Uterus (tissue), 4 donors: ENCODE measurements around the gene IL15RA. TPM values are rescaled to one million over a fixed set of nuclear protein-coding genes. Genes with fewer than 3 reads are reported as not detected.
A peak's percentile ranks its signal among the peaks of the same experiment; 100 is the strongest.

Source experiments
- DNase-seq, 2 donors: peaks; one replicate each; pipeline ENCODE4 v3.0.0-alpha.2; 2019 to 2020
- H3K27ac ChIP-seq, 2 donors: fragments of 200-600 bp; sonication (generic); 1 replicate in 1 of 2; 2 replicates in 1 of 2; pipeline ENCODE4 v1.5.1; 2016 to 2018
- H3K27me3 ChIP-seq, 2 donors: fragments of 200-600 bp; sonication (generic); one replicate each; pipeline ENCODE4 v1.5.1; 2018 to 2019; ENCODE audit warnings: control low read depth in 1 of 2
- H3K36me3 ChIP-seq, 2 donors: fragments of 200-600 bp; sonication (generic); one replicate each; pipeline ENCODE4 v1.5.1; 2019; ENCODE audit warnings: control low read depth in 1 of 2
- H3K4me1 ChIP-seq, 2 donors: fragments of 200-600 bp; sonication (generic); one replicate each; pipeline ENCODE4 v1.5.1; 2018 to 2019; ENCODE audit warnings: control low read depth in 1 of 2
- H3K4me3 ChIP-seq, 2 donors: fragments of 200-600 bp; sonication (generic); 1 replicate in 1 of 2; 2 replicates in 1 of 2; pipeline ENCODE4 v1.5.1; 2018 to 2019; ENCODE audit warnings: mild to moderate bottlenecking in 1 of 2
- H3K9me3 ChIP-seq, 2 donors: fragments of 200-600 bp; sonication (generic); one replicate each; pipeline ENCODE4 v1.5.1; 2019; ENCODE audit warnings: control low read depth in 1 of 2
- POLR2A ChIP-seq, 2 donors: fragments of 450-650 bp; IDR thresholded peaks; one replicate each; pipeline ENCODE4 v1.6.1; 2016; ENCODE audit warnings: antibody characterized with exemption in 2 of 2, mild to moderate bottlenecking in 1 of 2, moderate library complexity in 1 of 2
- intact Hi-C: fragments of 100-400 bp; cut with DNase I; formaldehyde crosslinking; loops from one replicate; pipeline ENCODE4 v1.15.1; 2023; ENCODE audit warnings: low total_unique reads
- total RNA-seq, 4 donors: library from RNA; depleted of rRNA in 3 of 4; stranded (reverse); fragments of >200 nt in 3 of 4; gene quantifications; one replicate each; pipeline versions ENCODE4 v1.1.0 to v1.2.4, GENCODE V29; 2014 to 2023
- TF ChIP-seq, protein P1 (sequence below), 4 experiments: fragments of 200-600 bp in 2 of 4; fragments of 450-650 bp in 2 of 4; sonication (generic) in 2 of 4; IDR thresholded peaks; one replicate each; pipeline ENCODE4 v1.5.1; 2016 to 2019; ENCODE audit warnings: antibody characterized with exemption in 4 of 4, mild to moderate bottlenecking in 2 of 4, moderate library complexity in 1 of 4
- donor health status: DM: yes; HTN: yes; CAD: no.

IL15RA gene
- total RNA-seq, 4 donors from 2014 or later: 1.6 to 42.5 (median 31.9) TPM

DNA sequence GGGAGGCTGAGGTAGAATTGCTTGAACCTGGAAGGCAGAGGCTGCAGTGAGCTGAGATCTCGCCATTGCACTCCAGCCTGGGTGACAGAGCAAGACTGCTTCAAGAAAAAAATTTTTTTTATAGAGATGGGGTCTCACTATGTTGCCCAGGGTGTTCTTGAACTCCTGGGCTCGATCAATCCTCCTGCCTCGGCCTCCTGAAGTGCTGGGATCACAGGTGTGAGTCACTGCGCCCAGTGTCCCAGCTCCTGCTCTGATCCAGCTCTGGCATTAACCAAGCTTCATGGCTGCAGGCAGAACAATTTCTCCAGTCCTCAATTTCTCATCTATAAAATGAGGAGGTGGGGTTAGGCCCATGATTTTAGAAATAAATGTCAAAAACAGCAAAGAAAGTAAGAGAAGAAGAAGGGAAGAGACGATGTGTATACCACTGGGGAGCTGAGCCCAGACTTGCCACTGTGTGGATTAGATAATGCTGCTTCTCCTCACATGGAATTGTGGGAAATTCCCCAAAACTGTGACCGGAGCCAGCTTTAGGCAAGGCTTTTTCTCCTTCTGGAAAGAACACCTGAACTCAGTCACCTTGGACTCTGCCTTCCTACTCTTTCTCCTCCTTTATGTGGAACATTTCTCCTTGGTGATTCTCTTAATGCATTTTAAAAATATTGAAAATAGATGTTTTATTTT, 25.5 kb downstream of the IL15RA start:
- no peaks in the 10 kb centered on the region for H3K36me3 ChIP-seq
- H3K27me3 ChIP-seq: no peaks in the 10 kb centered on the region
- no peak overlapping the region for H3K4me3 ChIP-seq
- DNase-seq: peak in 1 of 2 donors; percentile 12
- TF ChIP-seq POLR2A (IDR thresholded peaks at IDR 0.05): no peak
- TF ChIP-seq, protein P1, sequence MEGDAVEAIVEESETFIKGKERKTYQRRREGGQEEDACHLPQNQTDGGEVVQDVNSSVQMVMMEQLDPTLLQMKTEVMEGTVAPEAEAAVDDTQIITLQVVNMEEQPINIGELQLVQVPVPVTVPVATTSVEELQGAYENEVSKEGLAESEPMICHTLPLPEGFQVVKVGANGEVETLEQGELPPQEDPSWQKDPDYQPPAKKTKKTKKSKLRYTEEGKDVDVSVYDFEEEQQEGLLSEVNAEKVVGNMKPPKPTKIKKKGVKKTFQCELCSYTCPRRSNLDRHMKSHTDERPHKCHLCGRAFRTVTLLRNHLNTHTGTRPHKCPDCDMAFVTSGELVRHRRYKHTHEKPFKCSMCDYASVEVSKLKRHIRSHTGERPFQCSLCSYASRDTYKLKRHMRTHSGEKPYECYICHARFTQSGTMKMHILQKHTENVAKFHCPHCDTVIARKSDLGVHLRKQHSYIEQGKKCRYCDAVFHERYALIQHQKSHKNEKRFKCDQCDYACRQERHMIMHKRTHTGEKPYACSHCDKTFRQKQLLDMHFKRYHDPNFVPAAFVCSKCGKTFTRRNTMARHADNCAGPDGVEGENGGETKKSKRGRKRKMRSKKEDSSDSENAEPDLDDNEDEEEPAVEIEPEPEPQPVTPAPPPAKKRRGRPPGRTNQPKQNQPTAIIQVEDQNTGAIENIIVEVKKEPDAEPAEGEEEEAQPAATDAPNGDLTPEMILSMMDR (IDR thresholded peaks at IDR 0.05): no peak
- H3K27ac ChIP-seq: peak overlapping the region; percentile 38 to 56
- intact Hi-C loops: no loop called here
- no peaks in the 10 kb centered on the region for H3K9me3 ChIP-seq
- H3K4me1 ChIP-seq: no peaks in the 10 kb centered on the region

- Histone ChIP-seq H3K4me1 (no peaks in the 10 kb centered on the region), H3K27me3 (no peaks in the 10 kb centered on the region), H3K36me3 (no peaks in the 10 kb centered on the region), H3K4me3 (no peak overlapping the region), H3K27ac (peak overlapping the region; percentile 38 to 56), H3K9me3 (no peaks in the 10 kb centered on the region)
- DNase-seq: peak; percentile 63 to 68
- intact Hi-C loops: no loop called here
- no peak for TF ChIP-seq POLR2A (IDR thresholded peaks at IDR 0.05)
These were observed 26.1 kb downstream of the IL15RA start for GRCh38 chr10:5951167-5951711.

DNA sequence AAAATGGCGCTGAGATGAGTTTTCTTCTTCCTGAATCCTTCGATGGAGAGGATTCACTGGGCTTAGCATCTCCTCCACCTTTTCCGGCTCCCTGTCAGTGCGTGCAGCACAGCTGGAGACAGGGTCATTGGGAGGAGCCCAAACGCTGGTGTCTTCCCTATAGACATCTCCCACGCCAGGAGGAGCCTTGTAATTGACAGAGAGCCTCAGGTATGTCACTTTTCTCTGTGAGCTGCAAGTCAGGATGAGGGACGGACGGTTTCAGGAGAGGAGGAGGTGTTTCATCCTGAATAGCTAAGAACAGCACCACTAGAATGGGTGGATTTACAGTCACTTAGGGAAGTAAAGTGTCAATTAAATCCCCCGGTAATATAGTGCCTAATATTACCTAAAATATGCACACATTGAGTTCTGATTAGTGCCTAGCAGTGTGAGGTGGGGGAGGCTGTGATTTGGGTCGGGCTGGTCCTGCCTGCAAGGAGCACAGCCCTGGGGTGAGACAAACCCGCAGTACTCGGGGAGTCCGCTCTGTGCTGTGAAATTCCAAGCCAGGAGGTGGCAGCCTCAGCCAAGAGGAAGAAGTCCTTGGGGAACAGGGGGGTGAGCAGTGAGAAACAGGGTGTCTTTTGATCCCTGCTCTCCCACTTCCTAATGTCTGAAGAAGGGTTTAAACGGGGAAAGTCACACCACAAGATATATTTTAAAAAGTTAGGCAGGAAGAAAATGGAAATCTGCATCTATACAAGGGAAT, 28.2 kb downstream of the IL15RA start:
- intact Hi-C loops: no loop called here
- H3K27me3 ChIP-seq: no peaks in the 10 kb centered on the region
- peak overlapping the region; percentile 1 to 39 for H3K27ac ChIP-seq
- H3K9me3 ChIP-seq: no peaks in the 10 kb centered on the region
- no peak for TF ChIP-seq POLR2A (IDR thresholded peaks at IDR 0.05)
- TF ChIP-seq, protein P1 (IDR thresholded peaks at IDR 0.05): peak; percentile 45 to 73 (median 63)
- H3K4me3 ChIP-seq: no peak overlapping the region
- DNase-seq: peak; percentile 75 to 79
- H3K4me1 ChIP-seq: peaks cover 6 to 9% of the 10 kb centered on the region in 2 donors
- H3K36me3 ChIP-seq: no peaks in the 10 kb centered on the region

DNA sequence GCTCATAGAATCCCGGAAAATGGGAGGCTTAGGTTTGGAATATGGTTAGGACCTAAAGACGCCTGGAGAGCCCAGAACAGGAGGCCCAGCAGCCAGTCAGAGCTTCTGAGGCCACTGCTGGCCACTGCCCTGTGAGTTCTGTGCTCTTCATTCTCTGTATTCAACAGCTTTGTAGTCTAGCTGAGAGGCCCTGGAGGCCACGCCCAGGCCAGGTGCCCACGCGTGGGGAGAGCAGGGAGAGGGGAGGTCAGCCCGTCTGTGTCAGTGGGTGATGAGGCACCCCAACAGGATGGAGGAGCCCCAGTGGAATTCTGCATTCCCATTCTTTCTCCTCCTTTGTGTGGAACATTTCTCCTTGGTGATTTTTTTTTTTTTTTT, 29.1 kb downstream of the IL15RA start:
- no peaks in the 10 kb centered on the region for H3K27me3 ChIP-seq
- intact Hi-C loops: no loop called here
- no peak for DNase-seq
- no peaks in the 10 kb centered on the region for H3K9me3 ChIP-seq
- peaks cover 6 to 19% of the 10 kb centered on the region in 2 donors for H3K4me1 ChIP-seq
- no peaks in the 10 kb centered on the region for H3K36me3 ChIP-seq
- peak overlapping the region in 1 of 2 donors; percentile 22 for H3K27ac ChIP-seq
- H3K4me3 ChIP-seq: no peak overlapping the region
- no peak for TF ChIP-seq POLR2A (IDR thresholded peaks at IDR 0.05)
- TF ChIP-seq, protein P1 (IDR thresholded peaks at IDR 0.05): no peak

DNA sequence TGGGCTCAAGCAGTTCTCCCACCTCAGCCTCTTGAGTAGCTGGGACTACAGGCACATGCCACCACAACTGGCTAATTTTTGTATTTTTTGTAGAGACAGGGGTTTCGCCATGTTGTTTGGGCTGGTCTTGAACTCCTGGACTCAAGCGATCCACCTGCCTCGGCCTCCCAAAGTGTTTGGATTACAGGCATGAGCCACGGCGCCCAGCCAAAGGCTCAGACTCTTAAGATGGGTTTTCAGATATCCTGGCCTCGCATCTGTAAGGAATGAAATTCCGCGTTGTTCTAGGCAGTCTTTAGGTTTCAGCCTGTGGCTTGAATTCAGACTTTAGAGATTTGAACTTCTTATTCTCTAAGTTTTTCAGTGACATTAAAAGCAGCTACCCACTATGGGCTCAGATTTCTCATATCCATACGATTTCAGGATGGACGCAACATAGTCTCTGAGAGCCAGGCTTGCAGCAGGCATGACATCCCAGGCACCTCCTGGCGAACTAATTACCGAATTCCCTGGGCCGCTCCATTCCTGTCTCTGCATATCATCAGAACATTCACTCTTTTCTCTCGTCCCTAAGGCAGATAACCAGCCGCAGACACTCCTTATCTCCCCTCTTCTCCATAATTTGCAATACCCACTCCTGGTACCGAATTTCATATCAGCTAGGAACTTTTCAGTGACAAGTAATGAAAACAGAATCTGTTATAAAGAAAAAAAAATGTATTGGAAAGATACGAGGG, 29.7 kb downstream of the IL15RA start:
- intact Hi-C loops: no loop called here
- Histone ChIP-seq H3K27ac (peak overlapping the region in 1 of 2 donors; percentile 98), H3K4me3 (no peak overlapping the region), H3K4me1 (peaks cover 6 to 19% of the 10 kb centered on the region in 2 donors), H3K27me3 (no peaks in the 10 kb centered on the region), H3K36me3 (no peaks in the 10 kb centered on the region), H3K9me3 (no peaks in the 10 kb centered on the region)
- TF ChIP-seq, protein P1 (IDR thresholded peaks at IDR 0.05): no peak
- TF ChIP-seq POLR2A (IDR thresholded peaks at IDR 0.05): no peak
- no peak for DNase-seq
